Measurements from ENCODE around the gene SHANK3.

SHANK3 gene

GRCh38 chr22:50672471-50673230 is at the start of gene SHANK3:
Gene SHANK3, plus strand, starts transcription at chr22:50672823.
- Histone ChIP-seq H3K36me3 (ENCODE audit: control insufficient read depth, low read depth, low read length) (no peaks in the 10 kb centered on the region), H3K9ac (ENCODE audit: low read length) (peak within 1 kb of the TSS; percentile 32), H3K9me3 (ENCODE audit: control insufficient read depth, low read depth, low read length) (no peaks in the 10 kb centered on the region), H3K27ac (ENCODE audit: low read length) (no peak within 1 kb of the TSS), H3K4me3 (ENCODE audit: low read length) (peak within 1 kb of the TSS; percentile 57), H3K4me1 (ENCODE audit: control insufficient read depth, low read depth, low read length) (peaks cover 5% of the 10 kb centered on the region), H3K27me3 (ENCODE audit: control insufficient read depth, insufficient read depth, low read length) (peaks cover 19% of the 10 kb centered on the region)

DNA sequence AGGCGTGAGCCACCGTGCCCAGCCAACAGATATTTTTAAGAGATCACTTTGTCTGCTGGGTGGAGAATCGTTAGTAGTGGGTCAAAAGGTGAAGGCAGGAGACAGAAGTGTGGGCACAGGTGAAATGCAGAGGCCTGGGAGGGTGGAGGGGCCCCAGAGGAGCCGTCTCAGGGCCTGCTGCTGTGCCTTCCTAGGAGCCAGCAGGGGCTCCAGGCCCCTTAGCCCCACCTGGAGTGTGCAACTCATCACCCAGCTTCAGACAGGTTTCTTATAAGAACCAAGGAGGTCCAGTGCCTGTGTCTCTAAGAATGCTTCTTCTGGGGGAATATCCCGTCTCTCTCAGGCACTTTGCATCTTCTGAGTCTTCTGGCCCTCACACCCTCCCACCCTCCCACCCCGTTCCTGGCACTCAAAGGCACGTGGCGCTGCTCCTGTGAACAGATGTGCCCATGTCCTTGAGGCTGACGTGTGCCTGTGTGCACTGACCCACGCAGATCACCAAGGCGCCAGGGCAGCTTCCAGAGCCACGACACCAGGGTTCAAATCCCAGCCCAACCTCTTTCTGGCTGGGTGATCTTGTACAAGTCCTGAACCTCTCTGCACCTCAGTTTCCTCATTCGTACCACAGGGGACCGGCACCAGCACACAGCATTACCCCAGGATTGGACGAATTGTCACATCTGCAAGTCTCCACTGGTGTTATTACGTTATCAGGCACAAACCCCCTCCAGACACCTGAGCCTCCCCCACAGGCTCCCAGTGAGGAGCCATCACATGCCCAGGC is 48.1 kb upstream of the SHANK3 start:
- Histone ChIP-seq H3K27ac (ENCODE audit: low read length) (no peak overlapping the region), H3K36me3 (ENCODE audit: control insufficient read depth, low read depth, low read length) (no peaks in the 10 kb centered on the region), H3K4me1 (ENCODE audit: control insufficient read depth, low read depth, low read length) (no peaks in the 10 kb centered on the region), H3K27me3 (ENCODE audit: control insufficient read depth, insufficient read depth, low read length) (peaks cover 21% of the 10 kb centered on the region), H3K4me3 (ENCODE audit: low read length) (no peak overlapping the region), H3K9me3 (ENCODE audit: control insufficient read depth, low read depth, low read length) (no peaks in the 10 kb centered on the region), H3K9ac (ENCODE audit: low read length) (no peak overlapping the region)

DNA sequence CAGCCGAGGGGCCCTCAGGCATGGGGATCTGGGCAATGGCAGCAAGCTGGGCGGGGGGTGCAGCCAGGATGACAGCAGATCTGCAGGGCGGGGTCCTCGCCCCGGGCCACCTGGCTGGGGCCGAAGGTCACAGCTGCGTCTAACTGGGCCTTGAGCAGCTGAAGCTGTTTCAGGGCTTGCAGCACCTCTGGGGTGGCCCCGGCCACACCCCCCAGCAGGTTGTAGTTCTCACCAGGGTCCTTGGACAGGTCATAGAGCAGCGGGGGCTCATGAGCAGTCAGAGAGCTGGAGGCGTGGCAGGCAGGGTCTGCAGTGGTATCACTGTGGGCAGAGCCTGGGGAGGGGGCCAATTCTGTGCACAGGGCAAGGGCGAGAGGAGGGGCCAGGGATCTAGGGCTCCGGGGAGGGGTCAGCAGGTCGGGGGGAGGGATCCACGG is 47.5 kb upstream of the SHANK3 start:
- Histone ChIP-seq H3K9ac (ENCODE audit: low read length) (no peak overlapping the region), H3K36me3 (ENCODE audit: control insufficient read depth, low read depth, low read length) (no peaks in the 10 kb centered on the region), H3K27me3 (ENCODE audit: control insufficient read depth, insufficient read depth, low read length) (peaks cover 21% of the 10 kb centered on the region), H3K9me3 (ENCODE audit: control insufficient read depth, low read depth, low read length) (no peaks in the 10 kb centered on the region), H3K4me1 (ENCODE audit: control insufficient read depth, low read depth, low read length) (no peaks in the 10 kb centered on the region), H3K27ac (ENCODE audit: low read length) (no peak overlapping the region), H3K4me3 (ENCODE audit: low read length) (no peak overlapping the region)

DNA sequence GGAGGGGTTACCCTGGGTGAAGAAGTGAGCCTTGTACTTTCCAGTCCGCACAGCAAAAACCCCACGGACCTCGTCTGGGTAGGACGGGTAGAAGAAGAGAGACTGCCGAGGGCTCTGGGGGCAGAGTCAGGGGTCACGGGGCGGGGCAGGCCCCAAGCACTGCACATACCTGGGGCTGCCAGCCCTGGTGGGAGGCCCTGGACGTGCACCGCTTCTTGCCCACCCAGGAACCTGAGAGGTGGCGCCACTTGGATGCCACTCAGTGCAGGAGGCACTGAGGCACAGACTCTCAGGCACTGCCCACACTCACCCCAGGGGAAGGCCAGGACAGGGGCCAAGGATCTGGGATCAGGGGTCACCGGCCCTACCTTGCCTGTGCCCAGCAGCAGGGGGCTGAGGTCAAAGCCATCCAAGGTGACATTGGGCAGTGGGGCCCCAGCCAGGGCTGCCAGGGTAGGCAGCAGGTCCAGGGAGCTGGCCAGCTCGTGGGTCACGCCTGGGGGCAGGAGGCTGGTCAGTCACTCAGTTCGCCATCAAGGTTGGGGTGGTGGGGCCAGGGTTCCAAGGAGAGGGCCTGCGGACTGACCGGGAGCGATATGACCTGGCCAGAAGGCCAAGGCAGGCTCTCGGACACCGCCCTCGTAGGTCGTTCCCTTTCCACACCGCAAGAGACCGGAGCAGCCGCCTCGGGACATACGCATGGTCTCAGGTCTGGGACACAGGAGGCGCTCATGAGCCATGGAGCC is 46.9 kb upstream of the SHANK3 start:
- Histone ChIP-seq H3K36me3 (ENCODE audit: control insufficient read depth, low read depth, low read length) (no peaks in the 10 kb centered on the region), H3K9ac (ENCODE audit: low read length) (no peak overlapping the region), H3K9me3 (ENCODE audit: control insufficient read depth, low read depth, low read length) (no peaks in the 10 kb centered on the region), H3K27me3 (ENCODE audit: control insufficient read depth, insufficient read depth, low read length) (peaks cover 21% of the 10 kb centered on the region), H3K27ac (ENCODE audit: low read length) (no peak overlapping the region), H3K4me1 (ENCODE audit: control insufficient read depth, low read depth, low read length) (no peaks in the 10 kb centered on the region), H3K4me3 (ENCODE audit: low read length) (no peak overlapping the region)

GRCh38 chr22:50626314-50626849 is 46.2 kb upstream of the SHANK3 start:
- Histone ChIP-seq H3K4me3 (ENCODE audit: low read length) (no peak overlapping the region), H3K9me3 (ENCODE audit: control insufficient read depth, low read depth, low read length) (no peaks in the 10 kb centered on the region), H3K27me3 (ENCODE audit: control insufficient read depth, insufficient read depth, low read length) (peaks cover 16% of the 10 kb centered on the region)

GRCh38 chr22:50626850-50627641 is 45.6 kb upstream of the SHANK3 start:
- H3K4me1 ChIP-seq (ENCODE audit: control insufficient read depth, low read depth, low read length) = no peaks in the 10 kb centered on the region
- H3K9me3 ChIP-seq (ENCODE audit: control insufficient read depth, low read depth, low read length) = no peaks in the 10 kb centered on the region
- H3K36me3 ChIP-seq (ENCODE audit: control insufficient read depth, low read depth, low read length) = no peaks in the 10 kb centered on the region
- H3K27ac ChIP-seq (ENCODE audit: low read length) = no peak overlapping the region
- peaks cover 14% of the 10 kb centered on the region for H3K27me3 ChIP-seq (ENCODE audit: control insufficient read depth, insufficient read depth, low read length)
- H3K9ac ChIP-seq (ENCODE audit: low read length) = no peak overlapping the region
- H3K4me3 ChIP-seq (ENCODE audit: low read length) = peak overlapping the region; percentile 81

More at GRCh38 chr22:50626314-50626849, 46.2 kb upstream of the SHANK3 start:
- no peak overlapping the region for H3K27ac ChIP-seq (ENCODE audit: low read length)
- no peak overlapping the region for H3K9ac ChIP-seq (ENCODE audit: low read length)
- no peaks in the 10 kb centered on the region for H3K4me1 ChIP-seq (ENCODE audit: control insufficient read depth, low read depth, low read length)
- H3K36me3 ChIP-seq (ENCODE audit: control insufficient read depth, low read depth, low read length) = no peaks in the 10 kb centered on the region

GRCh38 chr22:50627642-50628542 is 44.7 kb upstream of the SHANK3 start, which contains the start of gene ARSA:
Gene ARSA, minus strand, starts transcription at chr22:50628152. Its CDS starts 373 bp downstream, at chr22:50627779.
- Histone ChIP-seq H3K4me1 (ENCODE audit: control insufficient read depth, low read depth, low read length) (no peaks in the 10 kb centered on the region), H3K9ac (ENCODE audit: low read length) (peak within 1 kb of the TSS; percentile 45), H3K36me3 (ENCODE audit: control insufficient read depth, low read depth, low read length) (no peaks in the 10 kb centered on the region), H3K27me3 (ENCODE audit: control insufficient read depth, insufficient read depth, low read length) (peaks cover 14% of the 10 kb centered on the region), H3K27ac (ENCODE audit: low read length) (no peak within 1 kb of the TSS), H3K4me3 (ENCODE audit: low read length) (peak within 1 kb of the TSS; percentile 81), H3K9me3 (ENCODE audit: control insufficient read depth, low read depth, low read length) (no peaks in the 10 kb centered on the region)

GRCh38 chr22:50628543-50629134 is 44.0 kb upstream of the SHANK3 start:
- peak overlapping the region; percentile 79 for H3K4me3 ChIP-seq (ENCODE audit: low read length)
- peaks cover 14% of the 10 kb centered on the region for H3K27me3 ChIP-seq (ENCODE audit: control insufficient read depth, insufficient read depth, low read length)
- H3K27ac ChIP-seq (ENCODE audit: low read length) = no peak overlapping the region
- H3K9ac ChIP-seq (ENCODE audit: low read length) = peak overlapping the region; percentile 45
- H3K9me3 ChIP-seq (ENCODE audit: control insufficient read depth, low read depth, low read length) = no peaks in the 10 kb centered on the region
- no peaks in the 10 kb centered on the region for H3K4me1 ChIP-seq (ENCODE audit: control insufficient read depth, low read depth, low read length)
- no peaks in the 10 kb centered on the region for H3K36me3 ChIP-seq (ENCODE audit: control insufficient read depth, low read depth, low read length)

DNA sequence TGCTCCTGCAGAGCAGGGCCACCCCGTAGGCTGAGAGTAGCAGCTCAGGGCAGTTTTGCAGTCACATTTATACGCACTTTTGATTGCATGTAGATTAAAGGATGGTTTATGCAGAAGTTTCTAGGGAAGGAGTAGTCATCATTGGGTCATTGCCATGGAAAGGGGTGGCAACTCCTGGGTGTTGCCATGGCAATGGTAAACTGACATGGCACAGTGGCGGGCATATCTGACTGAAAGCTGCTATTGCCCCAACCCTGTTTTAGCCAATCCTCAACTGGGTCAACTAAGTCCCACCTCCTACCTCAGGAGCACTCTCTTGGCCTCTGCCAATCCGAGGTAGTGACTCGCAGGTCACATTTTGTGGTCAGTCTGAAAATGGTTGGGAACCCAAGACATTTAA is 42.2 kb upstream of the SHANK3 start:
- H3K9ac ChIP-seq (ENCODE audit: low read length) = no peak overlapping the region
- no peak overlapping the region for H3K27ac ChIP-seq (ENCODE audit: low read length)
- H3K27me3 ChIP-seq (ENCODE audit: control insufficient read depth, insufficient read depth, low read length) = peaks cover 14% of the 10 kb centered on the region
- H3K4me3 ChIP-seq (ENCODE audit: low read length) = no peak overlapping the region
- H3K9me3 ChIP-seq (ENCODE audit: control insufficient read depth, low read depth, low read length) = no peaks in the 10 kb centered on the region
- H3K36me3 ChIP-seq (ENCODE audit: control insufficient read depth, low read depth, low read length) = no peaks in the 10 kb centered on the region
- H3K4me1 ChIP-seq (ENCODE audit: control insufficient read depth, low read depth, low read length) = no peaks in the 10 kb centered on the region

- Histone ChIP-seq H3K36me3 (ENCODE audit: control insufficient read depth, low read depth, low read length) (no peaks in the 10 kb centered on the region), H3K4me1 (ENCODE audit: control insufficient read depth, low read depth, low read length) (no peaks in the 10 kb centered on the region), H3K9ac (ENCODE audit: low read length) (no peak overlapping the region), H3K9me3 (ENCODE audit: control insufficient read depth, low read depth, low read length) (no peaks in the 10 kb centered on the region), H3K27ac (ENCODE audit: low read length) (no peak overlapping the region), H3K4me3 (ENCODE audit: low read length) (no peak overlapping the region), H3K27me3 (ENCODE audit: control insufficient read depth, insufficient read depth, low read length) (peaks cover 14% of the 10 kb centered on the region)
These were observed 39.5 kb upstream of the SHANK3 start for GRCh38 chr22:50633086-50633485.
